ENCODE measurements around the gene BEAN1.

BEAN1 gene

DNA sequence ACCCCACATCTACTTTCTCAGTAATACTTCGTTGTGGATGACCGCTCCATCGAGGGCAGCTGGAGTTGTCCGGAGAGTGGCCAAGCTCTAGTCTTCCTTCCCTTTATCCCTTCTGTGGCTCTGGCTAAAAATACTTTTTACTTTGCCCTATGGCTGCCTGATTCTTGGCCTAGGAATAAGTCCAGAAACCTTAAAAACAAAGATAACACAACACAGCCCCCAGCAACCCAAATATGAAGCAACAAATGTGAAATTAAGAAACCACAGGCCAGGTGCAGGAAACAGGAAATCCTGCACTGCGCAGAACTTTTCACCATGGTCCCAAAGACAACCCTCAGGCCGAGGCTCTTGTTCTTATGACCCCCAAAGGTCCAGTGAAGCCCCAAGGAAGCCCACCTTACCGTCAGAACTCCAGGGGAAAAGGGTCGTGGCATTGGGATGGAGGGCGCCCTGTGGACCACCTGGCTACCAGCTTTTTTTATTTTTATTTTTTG lies 96.8 kb downstream of the BEAN1 start:
- no peak for DNase-seq

DNA sequence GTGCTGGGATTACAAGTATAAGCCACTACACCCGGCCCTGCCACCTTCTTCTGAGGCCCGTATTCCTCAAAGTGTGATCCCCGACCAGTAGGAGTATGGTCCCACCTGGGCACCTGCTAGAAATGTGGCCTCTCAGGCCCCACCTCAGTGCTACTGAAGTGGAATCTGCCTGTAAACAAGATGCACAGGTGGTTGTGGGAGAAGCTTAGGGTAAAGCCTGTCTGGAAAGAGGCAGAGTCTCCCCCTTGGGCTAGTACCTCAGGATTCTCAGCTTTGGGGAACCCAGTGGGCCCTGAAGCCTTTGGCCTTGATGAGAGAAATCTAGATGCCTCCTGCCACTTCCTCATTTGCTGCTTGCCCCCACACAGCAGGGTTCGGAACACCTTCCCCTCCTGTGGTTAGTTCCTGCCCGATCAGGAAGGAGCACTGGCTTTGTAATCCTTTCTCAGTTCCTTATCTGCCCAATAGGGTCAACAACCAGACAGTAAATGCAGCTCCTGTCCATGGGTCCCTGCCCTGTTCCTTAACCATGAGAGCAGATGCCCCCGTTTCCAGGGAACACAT lies 97.6 kb downstream of the BEAN1 start:
- no peak for DNase-seq

DNA sequence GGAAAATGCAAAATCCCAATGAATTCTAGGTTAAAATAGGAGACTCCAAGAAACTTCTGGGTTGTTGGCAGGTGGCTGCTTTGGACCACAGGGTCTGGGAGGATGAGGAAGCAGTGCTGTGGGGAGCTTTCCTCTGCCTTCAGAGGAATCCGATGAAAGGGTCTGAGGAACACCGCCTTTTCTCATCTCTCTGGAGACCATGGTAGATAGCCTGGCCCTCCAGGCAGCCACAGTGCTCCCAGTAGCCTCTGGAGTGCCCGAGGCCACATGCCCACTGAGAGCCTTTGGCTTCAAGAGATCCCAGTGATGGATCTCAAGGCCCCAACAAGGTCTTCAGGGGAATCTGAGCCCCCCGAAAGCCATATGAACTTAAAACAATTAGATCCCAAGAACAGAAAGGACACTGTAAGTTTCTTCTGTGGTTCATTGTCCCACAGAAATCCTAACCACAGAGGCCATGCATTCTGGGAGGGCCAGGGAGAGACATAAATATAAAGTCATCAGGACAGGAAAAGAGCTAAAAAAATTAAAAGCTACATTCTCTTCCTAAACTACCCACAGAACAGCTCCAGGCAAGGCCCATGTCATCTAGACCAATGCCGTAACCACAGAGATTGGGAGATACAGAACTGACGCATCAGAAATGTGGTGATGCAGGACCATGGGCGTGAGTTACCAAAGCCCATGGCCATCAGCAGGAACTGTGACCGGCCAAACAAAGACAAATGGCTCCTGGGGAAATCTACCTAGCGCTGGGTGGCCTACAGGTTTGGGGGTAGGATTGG lies 98.5 kb downstream of the BEAN1 start:
- no peak for DNase-seq

DNA sequence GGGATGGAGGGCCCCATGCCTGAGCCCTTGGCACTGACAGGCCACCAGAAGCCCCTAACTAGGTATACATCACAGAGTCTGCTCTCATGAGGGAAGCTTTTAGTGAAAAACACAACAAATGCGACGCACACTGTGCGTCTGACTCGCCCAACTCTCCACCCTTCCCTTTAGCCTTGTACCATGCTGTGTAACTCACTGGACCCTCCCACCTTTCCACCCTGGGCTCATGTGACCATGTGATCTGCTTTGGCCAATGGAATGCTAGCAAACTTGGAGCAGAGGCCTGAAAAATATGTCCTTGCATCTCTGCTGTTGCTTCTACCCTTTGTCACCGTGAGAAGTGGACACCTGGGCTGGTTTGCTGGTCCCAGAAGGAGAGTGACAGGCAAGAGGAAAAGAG lies 101.2 kb downstream of the BEAN1 start:
- DNase-seq: no peak

DNA sequence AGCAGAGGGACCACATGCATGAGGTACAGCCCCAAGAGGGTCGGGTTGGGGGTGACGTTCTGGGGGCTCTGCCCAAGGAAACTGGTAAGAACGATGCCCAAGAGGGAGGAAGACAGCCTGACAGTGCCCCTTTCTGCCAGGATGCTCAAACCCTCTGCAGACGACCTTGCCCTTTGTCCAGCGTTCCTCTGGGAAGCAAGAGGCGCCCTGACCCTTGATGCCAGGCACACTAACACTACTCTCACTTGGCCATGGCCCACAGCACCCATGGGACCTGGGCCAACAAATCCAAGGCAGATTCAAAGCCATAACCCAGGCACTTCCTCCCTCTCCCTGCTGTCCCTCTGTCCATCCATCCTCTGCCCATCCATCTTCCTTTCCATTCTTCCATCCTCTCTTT lies 102.4 kb downstream of the BEAN1 start:
- no peak for DNase-seq
